HG03457 (cell line): Measurements from ENCODE around the gene ZMIZ1.

Source experiments
- ATAC-seq: cut with Tn5 transposase; IDR thresholded peaks from one replicate; pipeline ENCODE4 v1.9.1; 2021; ENCODE audit warnings: moderate number of reproducible peaks; ENCODE audit not compliant: unreplicated experiment

ZMIZ1 gene

GRCh38 chr10:79051766-79052165 lies 17.0 kb upstream of the ZMIZ1 start:
- ATAC-seq, result no peak

GRCh38 chr10:79052291-79053080 lies 16.3 kb upstream of the ZMIZ1 start:
- no peak for ATAC-seq

DNA sequence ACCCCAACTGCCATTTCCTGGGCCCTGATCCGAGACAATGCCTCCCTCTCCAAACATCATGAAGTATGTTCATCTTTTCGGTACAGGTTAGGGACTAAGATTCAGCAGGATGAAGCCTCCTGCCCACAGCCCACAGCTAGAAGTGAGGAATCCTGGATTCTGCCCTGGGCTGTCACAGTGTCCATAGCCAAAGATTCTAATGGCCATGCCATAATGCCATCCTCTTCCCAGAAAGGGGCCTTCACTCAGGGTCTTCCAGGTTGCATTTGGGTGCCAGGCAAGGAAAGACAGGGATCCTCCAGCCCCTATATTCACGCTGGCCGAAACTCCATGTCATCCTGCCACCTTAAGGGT lies 15.7 kb upstream of the ZMIZ1 start:
- ATAC-seq, result no peak

- ATAC-seq, result no peak
Observed at GRCh38 chr10:79053481-79054202, 15.1 kb upstream of the ZMIZ1 start.

DNA sequence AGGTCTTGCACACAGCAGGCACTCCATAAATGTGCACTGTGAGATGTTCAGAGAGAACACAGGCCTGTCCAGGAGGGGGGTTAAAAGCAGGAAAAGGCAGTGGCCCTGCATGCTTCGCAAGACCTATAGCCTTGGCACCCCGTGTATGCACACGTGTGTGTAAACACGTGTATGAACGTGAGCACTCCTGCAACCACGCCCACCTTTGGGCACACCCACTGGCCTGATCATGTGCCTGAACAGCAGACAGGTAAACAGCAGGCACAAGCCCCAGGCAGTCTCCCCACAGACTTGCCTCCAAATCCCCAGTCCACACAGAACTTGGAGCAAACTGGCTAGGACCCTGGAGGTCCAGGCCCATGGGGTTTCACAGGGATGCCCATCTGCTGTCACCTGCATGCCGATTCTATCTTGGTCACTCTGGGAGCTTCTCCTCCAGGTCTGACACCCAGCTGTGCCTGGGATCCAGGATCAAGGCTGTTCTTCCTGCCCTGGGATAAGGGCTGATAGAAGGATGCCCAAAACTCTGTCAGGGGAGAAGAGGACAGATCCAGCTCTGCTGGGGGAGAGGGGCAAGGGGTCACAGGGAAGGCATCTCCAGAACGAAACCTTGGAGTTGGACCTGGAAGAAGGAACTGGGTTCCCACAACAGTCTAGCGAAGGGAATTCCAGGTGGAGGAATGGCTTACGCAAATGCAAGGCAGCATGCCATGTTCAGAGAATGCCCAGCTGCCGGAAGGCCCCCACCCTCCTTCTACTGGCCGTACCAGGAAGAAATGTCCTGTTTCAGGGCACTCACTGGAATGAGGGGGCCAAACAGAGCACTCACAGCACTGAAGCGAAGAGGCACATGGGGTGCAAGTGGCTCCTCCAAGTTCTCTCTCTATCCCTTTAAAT lies 14.3 kb upstream of the ZMIZ1 start:
- ATAC-seq, result no peak

DNA sequence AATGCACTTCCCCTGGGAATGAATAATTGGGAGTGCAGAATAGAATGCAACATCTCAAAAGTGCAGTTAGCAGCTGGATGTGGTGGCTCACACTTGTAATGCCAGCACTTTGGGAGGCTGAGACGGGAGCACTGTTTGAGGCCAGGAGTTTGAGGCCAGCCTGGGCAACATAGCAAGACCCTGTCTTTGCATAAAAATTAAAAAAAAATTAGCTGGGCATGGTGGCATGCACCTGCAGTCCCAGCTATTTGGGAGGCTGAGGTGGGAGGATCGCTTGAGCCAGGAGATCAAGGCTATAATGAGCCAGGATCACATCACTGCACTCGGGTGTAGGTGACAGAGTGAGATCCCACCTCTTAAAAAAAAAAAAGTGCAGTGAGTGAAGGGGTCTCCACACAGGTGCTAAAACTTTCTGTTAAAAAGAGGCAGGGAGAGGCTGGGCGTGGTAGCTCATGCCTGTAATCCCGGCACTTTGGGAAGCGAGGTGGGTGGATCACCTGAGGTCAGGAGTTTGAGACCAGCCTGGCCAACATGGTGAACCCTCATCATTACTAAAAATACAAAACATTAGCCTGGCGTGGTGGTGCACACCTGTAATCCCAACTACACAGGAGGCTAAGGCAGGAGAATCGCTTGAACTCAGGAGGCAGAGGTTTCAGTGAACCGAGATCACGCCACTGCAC lies 13.5 kb upstream of the ZMIZ1 start:
- ATAC-seq, result no peak

DNA sequence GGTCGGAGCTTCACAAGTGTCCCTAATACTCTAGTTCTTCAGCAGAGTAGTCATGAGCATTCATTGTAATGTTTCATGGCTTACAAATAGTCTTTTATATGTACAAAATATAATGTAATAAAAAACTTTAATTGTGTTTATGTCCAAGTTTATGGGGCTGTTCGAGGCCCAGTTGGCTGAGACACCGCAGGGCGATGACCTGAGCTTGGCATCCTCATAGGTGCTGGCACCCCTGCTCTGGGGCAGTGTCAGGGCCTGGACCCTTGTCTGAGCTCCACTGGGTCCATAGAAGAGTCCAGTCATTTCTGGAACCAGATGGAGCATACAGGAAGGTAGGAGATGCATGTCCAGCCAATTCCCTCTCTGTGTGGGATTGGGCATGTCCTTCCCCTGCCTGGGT lies 12.9 kb upstream of the ZMIZ1 start:
- ATAC-seq, result no peak

GRCh38 chr10:79056361-79056735 lies 12.4 kb upstream of the ZMIZ1 start:
- no peak for ATAC-seq

DNA sequence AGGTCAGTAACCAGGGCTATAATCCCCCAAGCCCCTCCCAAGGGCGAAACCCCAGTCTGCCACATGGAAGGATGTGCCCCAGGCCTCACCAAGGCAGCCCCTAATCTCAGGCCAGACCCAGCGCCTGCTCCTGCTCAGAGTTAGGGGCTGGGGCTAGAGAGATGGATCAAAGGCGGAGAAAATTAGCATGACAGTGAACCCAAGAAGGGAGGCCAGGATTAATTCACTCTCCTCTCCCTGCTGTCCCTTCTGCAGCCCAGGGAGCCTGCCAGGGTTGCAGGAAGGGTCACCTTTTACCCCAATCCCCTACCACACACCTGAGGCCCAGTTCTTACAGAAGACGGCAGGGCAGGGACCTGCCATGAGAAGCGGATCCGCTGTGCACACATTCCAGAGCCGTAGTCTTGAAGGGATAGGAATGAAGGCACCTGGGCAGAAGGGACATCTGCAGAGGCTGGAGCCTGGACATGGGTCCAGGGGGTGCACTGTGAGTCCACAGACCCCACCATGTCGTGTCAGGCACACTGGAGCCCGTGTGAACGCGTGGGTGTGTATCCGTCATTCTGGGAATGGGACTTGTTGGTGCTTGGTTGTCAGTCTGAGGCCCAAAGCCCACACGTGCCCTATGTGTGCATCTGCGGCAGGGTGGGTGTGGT lies 11.9 kb upstream of the ZMIZ1 start:
- no peak for ATAC-seq

- no peak for ATAC-seq
Observed at GRCh38 chr10:79057481-79058275, 11.1 kb upstream of the ZMIZ1 start.

DNA sequence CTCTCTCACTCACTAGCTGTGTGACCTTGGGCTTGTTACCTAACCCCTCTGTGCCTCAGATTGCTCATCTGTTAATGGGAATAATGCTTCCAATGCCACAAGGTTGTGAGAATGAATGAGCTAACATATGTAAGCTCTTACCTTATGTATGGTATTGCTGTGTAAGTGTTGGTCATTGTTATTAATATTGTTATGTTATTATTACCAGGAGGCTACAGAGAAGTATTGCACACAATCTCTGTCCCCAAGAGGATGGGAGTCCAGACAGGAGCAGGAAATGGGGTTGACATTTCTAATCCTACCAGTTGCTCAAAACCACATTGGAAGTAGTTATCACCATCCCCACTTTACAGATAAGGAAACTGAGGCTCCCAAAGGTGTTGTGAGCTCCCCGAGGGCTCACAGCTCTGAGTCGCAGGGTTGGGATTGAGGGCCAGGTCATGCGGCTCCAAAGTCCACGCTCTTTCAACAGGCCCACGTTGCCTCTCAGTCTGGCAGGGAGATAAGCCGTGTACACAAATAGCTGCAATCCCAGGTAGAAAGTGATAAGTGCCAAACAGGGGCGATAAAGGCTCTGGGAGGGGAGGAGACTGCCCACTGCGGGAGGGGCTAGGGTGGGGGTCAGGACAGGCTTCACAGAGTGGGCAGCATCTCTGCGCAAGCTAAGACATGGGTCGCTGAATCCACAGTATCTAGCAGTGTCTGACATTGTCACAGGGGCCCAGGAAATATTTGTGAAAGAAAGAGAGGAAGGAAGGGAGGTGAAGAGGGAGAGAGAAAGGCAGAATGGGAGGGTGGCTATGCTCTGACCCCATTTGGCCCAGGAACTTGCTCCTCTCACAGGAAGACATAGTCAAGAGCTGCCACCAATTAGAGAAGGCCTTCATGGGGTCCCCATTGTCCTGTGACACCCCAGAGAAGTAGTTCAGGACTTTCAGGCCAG lies 9.6 kb upstream of the ZMIZ1 start:
- no peak for ATAC-seq

DNA sequence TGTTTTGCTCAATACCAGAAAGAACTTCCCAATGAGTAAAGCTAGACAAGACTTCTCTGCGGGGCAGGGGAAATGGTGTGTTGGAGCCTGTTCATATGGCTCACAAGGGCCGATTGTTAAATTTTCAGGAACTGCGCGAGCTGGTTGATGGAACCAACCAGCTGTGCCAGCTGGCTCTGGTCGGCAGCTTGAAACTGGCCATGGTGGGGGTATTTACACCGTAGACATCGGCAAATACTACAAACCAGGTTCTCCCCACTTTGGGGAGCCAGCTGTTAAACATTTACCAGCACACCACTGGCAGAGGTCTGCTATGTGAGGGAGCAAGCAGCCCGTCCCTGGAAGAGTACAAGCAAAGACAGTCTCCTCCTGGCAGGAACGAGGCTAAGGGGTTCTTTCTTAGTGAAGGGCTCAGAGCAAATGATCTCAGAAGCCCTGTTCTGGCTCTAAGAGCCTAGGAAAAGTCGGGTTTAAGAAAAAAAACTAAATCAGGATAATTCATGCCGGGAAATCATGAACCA lies 8.8 kb upstream of the ZMIZ1 start:
- ATAC-seq, result no peak

DNA sequence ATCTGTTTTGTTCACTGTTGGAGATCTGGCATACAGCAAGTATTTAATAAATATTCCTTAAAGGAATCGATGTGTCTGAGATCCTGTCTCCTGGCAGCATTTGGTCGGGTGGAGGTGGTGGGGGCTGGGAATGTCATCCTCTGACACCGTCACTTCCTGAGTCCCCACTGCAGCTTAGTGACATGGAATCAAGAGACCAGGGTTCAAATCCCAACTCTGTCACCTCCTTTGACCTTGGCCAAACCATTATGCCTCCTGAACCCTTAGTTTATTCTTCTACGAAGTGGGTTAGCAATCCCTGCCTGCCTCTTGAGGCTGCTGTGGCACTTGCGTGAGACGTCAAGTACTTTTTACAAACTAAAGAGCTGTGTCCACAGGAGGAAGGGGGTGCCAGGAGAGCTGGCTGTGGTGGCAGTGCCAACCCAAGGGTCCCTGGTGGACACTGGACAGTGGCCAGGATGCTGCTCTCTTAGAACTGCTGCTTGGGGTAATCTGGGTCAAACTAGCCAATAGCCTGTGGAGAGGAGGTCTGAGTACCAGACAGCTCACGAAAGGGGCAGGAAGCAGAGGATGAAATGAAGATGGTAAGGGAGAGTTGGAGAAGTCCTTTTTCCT lies 8.0 kb upstream of the ZMIZ1 start:
- no peak for ATAC-seq

GRCh38 chr10:79061441-79062315 lies 7.1 kb upstream of the ZMIZ1 start:
- no peak for ATAC-seq

GRCh38 chr10:79063071-79063491 lies 5.7 kb upstream of the ZMIZ1 start:
- ATAC-seq, result no peak

DNA sequence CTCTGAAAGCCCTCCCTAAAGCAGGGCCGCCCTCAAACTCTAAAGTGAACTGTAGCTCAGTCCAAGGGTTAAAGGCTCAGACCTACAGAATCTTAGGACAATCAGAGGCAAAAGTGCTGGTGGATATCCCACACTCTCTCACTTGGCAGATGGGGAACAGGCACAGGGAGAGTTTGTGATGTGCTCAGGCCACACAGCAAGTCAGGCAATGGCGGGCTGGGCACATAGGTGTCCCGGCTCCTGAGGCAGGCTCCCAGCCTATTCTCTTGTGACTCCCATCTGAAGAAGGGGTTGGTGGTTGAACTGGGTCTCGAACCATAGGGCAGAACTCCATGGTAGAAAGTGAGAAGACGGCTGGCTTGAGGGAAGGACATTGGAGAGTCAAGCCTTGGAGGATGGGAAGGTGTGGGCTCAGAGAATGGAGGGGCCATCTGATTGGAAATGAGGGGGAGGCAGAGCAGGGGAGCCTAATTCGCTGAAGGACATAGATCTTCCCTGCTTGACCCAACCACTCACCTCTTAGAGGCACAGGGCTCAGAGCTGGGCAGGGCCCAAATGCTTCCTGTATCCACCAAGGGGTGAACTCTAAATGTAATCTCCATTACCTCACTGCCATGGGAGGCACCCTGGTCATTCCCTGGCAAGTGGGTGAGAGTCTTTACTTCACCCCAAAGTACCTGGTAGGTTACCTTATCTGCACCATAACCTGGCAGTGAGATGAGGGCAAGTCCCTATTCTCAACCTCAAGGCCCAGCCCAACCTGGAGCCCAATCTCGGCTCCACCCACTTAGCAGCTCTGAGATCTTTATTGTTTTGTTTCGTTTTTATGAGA lies 4.9 kb upstream of the ZMIZ1 start:
- ATAC-seq, result no peak
